ENCODE results near the gene OSBPL3. TPM values are rescaled to one million over a fixed set of nuclear protein-coding genes. Genes with fewer than 3 reads are reported as not detected.

OSBPL3 gene
- total RNA-seq, 1 experiment from 2014 or later = 45.1 TPM

DNA sequence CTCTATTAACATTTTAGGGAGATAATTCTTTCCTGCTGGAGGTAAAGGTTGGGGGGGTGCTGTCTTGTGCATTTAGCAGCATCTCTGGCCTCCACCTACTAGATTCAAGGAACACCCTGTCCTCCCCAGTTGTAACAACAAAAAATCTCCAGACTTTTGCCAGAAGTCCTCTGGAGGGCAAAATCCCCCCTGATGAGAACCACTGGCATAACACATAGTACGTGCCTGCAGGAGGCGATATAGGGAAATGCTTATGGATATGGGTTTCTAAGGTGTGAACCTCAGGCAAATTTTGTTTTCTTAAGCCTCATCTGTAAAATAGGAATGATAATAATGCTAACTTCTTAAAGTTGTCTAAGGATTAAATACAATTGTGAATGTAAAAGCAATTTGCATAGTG lies 2.9 kb upstream of the OSBPL3 start:
- H3K4me3 Mint-ChIP-seq (ENCODE audit: unreplicated experiment) = peak overlapping the region; percentile 85

GRCh38 chr7:24981171-24981951 lies 1.4 kb upstream of the OSBPL3 start:
- intact Hi-C loops (cut with micrococcal nuclease; ENCODE audit: unreplicated experiment) = loop anchor here (2.0 kb wide), 1 partner anchor 169 kb away; no protein-coding TSS in a partner anchor
- CTCF ChIA-PET = interaction anchor here (0.7 to 2.6 kb wide), 6 partner anchors 41 to 153 kb away, joined by 3 to 10 read pairs (median 4); no protein-coding TSS in a partner anchor
- H3K27me3 Mint-ChIP-seq (ENCODE audit: insufficient read depth, unreplicated experiment) = no peaks in the 10 kb centered on the region
- peak overlapping the region; percentile 85 for H3K4me3 Mint-ChIP-seq (ENCODE audit: unreplicated experiment)
- Histone ChIP-seq H3K4me3 (ENCODE audit: low read depth, low read length) (peak overlapping the region; percentile 42), H3K27me3 (replicated peaks; ENCODE audit: control insufficient read depth, insufficient read depth, low read length) (no peaks in the 10 kb centered on the region), H3K4me1 (peaks cover 27% of the 10 kb centered on the region), H3K36me3 (ENCODE audit: control insufficient read depth, insufficient read depth, low read length) (no peaks in the 10 kb centered on the region), H3K9me3 (no peaks in the 10 kb centered on the region)
- peaks cover 23% of the 10 kb centered on the region for H3K36me3 Mint-ChIP-seq (ENCODE audit: insufficient read depth, unreplicated experiment)
- TF ChIP-seq, protein P1, sequence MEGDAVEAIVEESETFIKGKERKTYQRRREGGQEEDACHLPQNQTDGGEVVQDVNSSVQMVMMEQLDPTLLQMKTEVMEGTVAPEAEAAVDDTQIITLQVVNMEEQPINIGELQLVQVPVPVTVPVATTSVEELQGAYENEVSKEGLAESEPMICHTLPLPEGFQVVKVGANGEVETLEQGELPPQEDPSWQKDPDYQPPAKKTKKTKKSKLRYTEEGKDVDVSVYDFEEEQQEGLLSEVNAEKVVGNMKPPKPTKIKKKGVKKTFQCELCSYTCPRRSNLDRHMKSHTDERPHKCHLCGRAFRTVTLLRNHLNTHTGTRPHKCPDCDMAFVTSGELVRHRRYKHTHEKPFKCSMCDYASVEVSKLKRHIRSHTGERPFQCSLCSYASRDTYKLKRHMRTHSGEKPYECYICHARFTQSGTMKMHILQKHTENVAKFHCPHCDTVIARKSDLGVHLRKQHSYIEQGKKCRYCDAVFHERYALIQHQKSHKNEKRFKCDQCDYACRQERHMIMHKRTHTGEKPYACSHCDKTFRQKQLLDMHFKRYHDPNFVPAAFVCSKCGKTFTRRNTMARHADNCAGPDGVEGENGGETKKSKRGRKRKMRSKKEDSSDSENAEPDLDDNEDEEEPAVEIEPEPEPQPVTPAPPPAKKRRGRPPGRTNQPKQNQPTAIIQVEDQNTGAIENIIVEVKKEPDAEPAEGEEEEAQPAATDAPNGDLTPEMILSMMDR (IDR thresholded peaks at IDR 0.05; ENCODE audit: insufficient read depth in 1 of 2, low read depth in 1 of 2, low read length in 1 of 2, severe bottlenecking in 1 of 2, unreplicated experiment in 1 of 2) = peak in 1 of 2 experiments; percentile 1
- DNase-seq = peak; percentile 62 to 74
- BruUV-seq (replicated peaks) = no TSS peak
- POLR2A ChIA-PET = interaction anchor here (0.5 to 1.7 kb wide), 4 partner anchors 15 to 1229 kb away, joined by 3 to 8 read pairs (median 5); no protein-coding TSS in a partner anchor
- peaks cover 3% of the 10 kb centered on the region for H3K4me1 Mint-ChIP-seq (ENCODE audit: low read depth, unreplicated experiment)
- H3K27ac Mint-ChIP-seq (ENCODE audit: unreplicated experiment) = peak overlapping the region; percentile 96
- no peaks in the 10 kb centered on the region for H3K9me3 Mint-ChIP-seq (ENCODE audit: unreplicated experiment)

More for the DNA sequence above, 2.9 kb upstream of the OSBPL3 start:
- TF ChIP-seq, protein P1 (IDR thresholded peaks at IDR 0.05; ENCODE audit: insufficient read depth in 1 of 2, low read depth in 1 of 2, low read length in 1 of 2, severe bottlenecking in 1 of 2, unreplicated experiment in 1 of 2) = peak; percentile 34 to 42
- H3K4me1 Mint-ChIP-seq (ENCODE audit: low read depth, unreplicated experiment) = no peaks in the 10 kb centered on the region
- POLR2A ChIA-PET = interaction anchor here (0.6 kb wide), 1 partner anchor 87 kb away, joined by 3 read pairs; no protein-coding TSS in a partner anchor
- H3K36me3 Mint-ChIP-seq (ENCODE audit: insufficient read depth, unreplicated experiment) = peaks cover 23% of the 10 kb centered on the region
- H3K9me3 Mint-ChIP-seq (ENCODE audit: unreplicated experiment) = no peaks in the 10 kb centered on the region
- peaks cover 27% of the 10 kb centered on the region for H3K4me1 ChIP-seq
- intact Hi-C loops (cut with micrococcal nuclease; ENCODE audit: unreplicated experiment) = loop anchor here (1.0 kb wide), 1 partner anchor 45 kb away; no protein-coding TSS in a partner anchor
- H3K9me3 ChIP-seq = no peaks in the 10 kb centered on the region
- CTCF ChIA-PET = interaction anchor here (2.6 kb wide), 1 partner anchor 111 kb away, joined by 10 read pairs; no protein-coding TSS in a partner anchor
- no peaks in the 10 kb centered on the region for H3K27me3 Mint-ChIP-seq (ENCODE audit: insufficient read depth, unreplicated experiment)
- no peaks in the 10 kb centered on the region for H3K27me3 ChIP-seq (replicated peaks; ENCODE audit: control insufficient read depth, insufficient read depth, low read length)
- BruUV-seq (replicated peaks) = no TSS peak
- no peak overlapping the region for H3K27ac Mint-ChIP-seq (ENCODE audit: unreplicated experiment)
- no peaks in the 10 kb centered on the region for H3K36me3 ChIP-seq (ENCODE audit: control insufficient read depth, insufficient read depth, low read length)
- peak in 1 of 2 experiments; percentile 46 for DNase-seq
- no peak overlapping the region for H3K4me3 ChIP-seq (ENCODE audit: low read depth, low read length)

GRCh38 chr7:24980534-24981170 lies 674 bp upstream of the OSBPL3 start:
- Histone ChIP-seq H3K9me3 (no peaks in the 10 kb centered on the region), H3K36me3 (ENCODE audit: control insufficient read depth, insufficient read depth, low read length) (no peaks in the 10 kb centered on the region), H3K27me3 (replicated peaks; ENCODE audit: control insufficient read depth, insufficient read depth, low read length) (no peaks in the 10 kb centered on the region), H3K4me1 (peaks cover 27% of the 10 kb centered on the region), H3K4me3 (ENCODE audit: low read depth, low read length) (peak overlapping the region; percentile 42)
- BruUV-seq (replicated peaks) = no TSS peak
- H3K4me3 Mint-ChIP-seq (ENCODE audit: unreplicated experiment) = peak overlapping the region; percentile 85
- TF ChIP-seq, protein P1 (IDR thresholded peaks at IDR 0.05; ENCODE audit: insufficient read depth in 1 of 2, low read depth in 1 of 2, low read length in 1 of 2, severe bottlenecking in 1 of 2, unreplicated experiment in 1 of 2) = no peak
- CTCF ChIA-PET = interaction anchor here (0.7 to 2.6 kb wide), 4 partner anchors 44 to 160 kb away, joined by 3 to 10 read pairs (median 3); no protein-coding TSS in a partner anchor
- H3K27me3 Mint-ChIP-seq (ENCODE audit: insufficient read depth, unreplicated experiment) = no peaks in the 10 kb centered on the region
- peaks cover 8% of the 10 kb centered on the region for H3K4me1 Mint-ChIP-seq (ENCODE audit: low read depth, unreplicated experiment)
- peaks cover 23% of the 10 kb centered on the region for H3K36me3 Mint-ChIP-seq (ENCODE audit: insufficient read depth, unreplicated experiment)
- DNase-seq = peak in 1 of 2 experiments; percentile 58
- no peaks in the 10 kb centered on the region for H3K9me3 Mint-ChIP-seq (ENCODE audit: unreplicated experiment)
- peak overlapping the region; percentile 96 for H3K27ac Mint-ChIP-seq (ENCODE audit: unreplicated experiment)
- intact Hi-C loops (cut with micrococcal nuclease; ENCODE audit: unreplicated experiment) = loop anchor here (1.0 to 2.0 kb wide), 5 partner anchors 45 to 168 kb away; no protein-coding TSS in a partner anchor
- POLR2A ChIA-PET = interaction anchor here (0.7 to 1.7 kb wide), 3 partner anchors 14 to 145 kb away, joined by 3 to 8 read pairs (median 5); partner anchors contain the start of gene CYCS
